ENCODE data around the gene CCDC185.

CCDC185 gene

GRCh38 chr1:223421025-223421424 is 27.8 kb downstream of the CCDC185 start:
- no peaks in the 10 kb centered on the region for H3K36me3 ChIP-seq (ENCODE audit: insufficient read depth, low read length)
- no peaks in the 10 kb centered on the region for H3K79me2 ChIP-seq (ENCODE audit: insufficient read depth, low read length)
- H3K9me2 ChIP-seq (ENCODE audit: low read depth, low read length) = no peaks in the 10 kb centered on the region
- no peaks in the 10 kb centered on the region for H3F3A ChIP-seq (ENCODE audit: insufficient read depth, low read length)
- no peak overlapping the region for H2AFZ ChIP-seq (ENCODE audit: low read length)
- no peaks in the 10 kb centered on the region for H4K20me1 ChIP-seq (ENCODE audit: insufficient read depth, low read length)
- no peak overlapping the region for H3K27ac ChIP-seq (ENCODE audit: low read depth, low read length, poor library complexity, severe bottlenecking)
- no peaks in the 10 kb centered on the region for H3K4me1 ChIP-seq (ENCODE audit: insufficient read depth, low read length, severe bottlenecking)
- TF ChIP-seq EZH2 (IDR thresholded peaks at IDR 0.05; ENCODE audit: borderline replicate concordance, low read length) = no peak
- no peak for TF ChIP-seq CTCF (IDR thresholded peaks at IDR 0.05; ENCODE audit: low read length)
- H3K4me3 ChIP-seq (ENCODE audit: low read depth, low read length, poor library complexity, severe bottlenecking) = no peak overlapping the region
- H3K9me3 ChIP-seq (ENCODE audit: low read length) = no peaks in the 10 kb centered on the region
- no peaks in the 10 kb centered on the region for H3K27me3 ChIP-seq (ENCODE audit: insufficient read depth, low read length)
- H3K9ac ChIP-seq (ENCODE audit: low read length) = no peak overlapping the region
- H3K4me2 ChIP-seq (ENCODE audit: low read length) = no peak overlapping the region

DNA sequence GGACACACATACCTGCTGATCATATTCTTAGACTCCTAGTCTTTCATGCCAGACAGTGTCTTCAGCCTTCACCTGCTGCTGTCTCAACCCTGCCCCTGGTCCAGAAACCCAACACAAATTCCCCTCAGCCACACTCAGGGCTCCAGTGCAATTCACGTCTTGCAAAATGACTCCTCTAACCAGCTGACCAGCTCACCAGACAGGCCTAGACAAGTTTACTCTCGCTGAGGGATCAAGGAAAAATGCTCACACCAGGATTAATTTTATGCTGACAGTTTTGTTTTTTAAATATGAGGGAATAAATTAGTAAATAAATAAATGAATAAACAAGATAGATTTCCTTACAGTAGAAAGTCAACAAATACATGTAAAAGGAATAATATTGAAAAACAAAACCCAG is 28.5 kb downstream of the CCDC185 start:
- H3K9ac ChIP-seq (ENCODE audit: low read length) = no peak overlapping the region
- H4K20me1 ChIP-seq (ENCODE audit: insufficient read depth, low read length) = no peaks in the 10 kb centered on the region
- H3K4me3 ChIP-seq (ENCODE audit: low read depth, low read length, poor library complexity, severe bottlenecking) = no peak overlapping the region
- no peaks in the 10 kb centered on the region for H3K79me2 ChIP-seq (ENCODE audit: insufficient read depth, low read length)
- no peaks in the 10 kb centered on the region for H3F3A ChIP-seq (ENCODE audit: insufficient read depth, low read length)
- no peaks in the 10 kb centered on the region for H3K27me3 ChIP-seq (ENCODE audit: insufficient read depth, low read length)
- no peaks in the 10 kb centered on the region for H3K36me3 ChIP-seq (ENCODE audit: insufficient read depth, low read length)
- TF ChIP-seq EZH2 (IDR thresholded peaks at IDR 0.05; ENCODE audit: borderline replicate concordance, low read length) (no peak), CTCF (IDR thresholded peaks at IDR 0.05; ENCODE audit: low read length) (no peak)
- H3K27ac ChIP-seq (ENCODE audit: low read depth, low read length, poor library complexity, severe bottlenecking) = no peak overlapping the region
- H2AFZ ChIP-seq (ENCODE audit: low read length) = no peak overlapping the region
- no peak overlapping the region for H3K4me2 ChIP-seq (ENCODE audit: low read length)
- H3K9me3 ChIP-seq (ENCODE audit: low read length) = no peaks in the 10 kb centered on the region
- H3K4me1 ChIP-seq (ENCODE audit: insufficient read depth, low read length, severe bottlenecking) = no peaks in the 10 kb centered on the region
- no peaks in the 10 kb centered on the region for H3K9me2 ChIP-seq (ENCODE audit: low read depth, low read length)

- H3K9me3 ChIP-seq (ENCODE audit: low read length) = no peaks in the 10 kb centered on the region
- H3K4me3 ChIP-seq (ENCODE audit: low read depth, low read length, poor library complexity, severe bottlenecking) = no peak overlapping the region
- H2AFZ ChIP-seq (ENCODE audit: low read length) = no peak overlapping the region
- H3K79me2 ChIP-seq (ENCODE audit: insufficient read depth, low read length) = no peaks in the 10 kb centered on the region
- H3K9ac ChIP-seq (ENCODE audit: low read length) = no peak overlapping the region
- H4K20me1 ChIP-seq (ENCODE audit: insufficient read depth, low read length) = no peaks in the 10 kb centered on the region
- no peaks in the 10 kb centered on the region for H3K27me3 ChIP-seq (ENCODE audit: insufficient read depth, low read length)
- H3K4me2 ChIP-seq (ENCODE audit: low read length) = no peak overlapping the region
- H3K36me3 ChIP-seq (ENCODE audit: insufficient read depth, low read length) = no peaks in the 10 kb centered on the region
- no peak for TF ChIP-seq EZH2 (IDR thresholded peaks at IDR 0.05; ENCODE audit: borderline replicate concordance, low read length)
- no peak for TF ChIP-seq CTCF (IDR thresholded peaks at IDR 0.05; ENCODE audit: low read length)
- no peaks in the 10 kb centered on the region for H3K4me1 ChIP-seq (ENCODE audit: insufficient read depth, low read length, severe bottlenecking)
- H3K9me2 ChIP-seq (ENCODE audit: low read depth, low read length) = no peaks in the 10 kb centered on the region
- H3K27ac ChIP-seq (ENCODE audit: low read depth, low read length, poor library complexity, severe bottlenecking) = no peak overlapping the region
- H3F3A ChIP-seq (ENCODE audit: insufficient read depth, low read length) = no peaks in the 10 kb centered on the region
These were observed 29.7 kb downstream of the CCDC185 start for GRCh38 chr1:223422911-223423310.

Data from OCI-LY1 (cell line).